Measurements from ENCODE around the gene CSNK1A1L.

DNA sequence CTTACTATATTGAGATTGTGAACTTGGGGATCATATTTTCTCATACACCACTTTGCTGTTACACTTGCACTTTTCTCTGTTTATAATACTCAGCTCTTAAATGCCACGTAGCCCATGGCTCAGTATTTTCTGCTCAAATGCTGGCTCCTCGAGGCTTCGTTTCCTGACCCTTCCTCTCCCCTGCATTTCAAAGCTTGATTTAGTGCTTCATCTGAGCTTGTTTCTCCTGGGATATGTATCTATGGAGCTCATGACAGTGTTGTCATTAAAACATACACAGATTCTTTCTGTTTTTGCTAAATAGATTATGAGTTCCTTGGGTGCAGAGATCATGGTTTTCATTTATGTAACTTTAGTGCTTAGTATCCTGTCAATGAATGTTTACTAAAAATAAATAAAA is 11.4 kb downstream of the CSNK1A1L start:
- TF ChIP-seq, protein P1, sequence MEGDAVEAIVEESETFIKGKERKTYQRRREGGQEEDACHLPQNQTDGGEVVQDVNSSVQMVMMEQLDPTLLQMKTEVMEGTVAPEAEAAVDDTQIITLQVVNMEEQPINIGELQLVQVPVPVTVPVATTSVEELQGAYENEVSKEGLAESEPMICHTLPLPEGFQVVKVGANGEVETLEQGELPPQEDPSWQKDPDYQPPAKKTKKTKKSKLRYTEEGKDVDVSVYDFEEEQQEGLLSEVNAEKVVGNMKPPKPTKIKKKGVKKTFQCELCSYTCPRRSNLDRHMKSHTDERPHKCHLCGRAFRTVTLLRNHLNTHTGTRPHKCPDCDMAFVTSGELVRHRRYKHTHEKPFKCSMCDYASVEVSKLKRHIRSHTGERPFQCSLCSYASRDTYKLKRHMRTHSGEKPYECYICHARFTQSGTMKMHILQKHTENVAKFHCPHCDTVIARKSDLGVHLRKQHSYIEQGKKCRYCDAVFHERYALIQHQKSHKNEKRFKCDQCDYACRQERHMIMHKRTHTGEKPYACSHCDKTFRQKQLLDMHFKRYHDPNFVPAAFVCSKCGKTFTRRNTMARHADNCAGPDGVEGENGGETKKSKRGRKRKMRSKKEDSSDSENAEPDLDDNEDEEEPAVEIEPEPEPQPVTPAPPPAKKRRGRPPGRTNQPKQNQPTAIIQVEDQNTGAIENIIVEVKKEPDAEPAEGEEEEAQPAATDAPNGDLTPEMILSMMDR (conservative IDR thresholded peaks at IDR 0.05 in 1 of 2, IDR thresholded peaks at IDR 0.05 in 1 of 2; ENCODE audit: low read depth in 1 of 2, low read length in 2 of 2), result no peak
- TF ChIP-seq EZH2 (IDR thresholded peaks at IDR 0.05; ENCODE audit: low read length, missing control alignments), result no peak
